ENCODE results near the gene XPNPEP1. TPM values are rescaled to one million over a fixed set of nuclear protein-coding genes. Genes with fewer than 3 reads are reported as not detected.

XPNPEP1 gene
- total RNA-seq, 2 donors from 2014 or later = 41.2 to 45.2 TPM

DNA sequence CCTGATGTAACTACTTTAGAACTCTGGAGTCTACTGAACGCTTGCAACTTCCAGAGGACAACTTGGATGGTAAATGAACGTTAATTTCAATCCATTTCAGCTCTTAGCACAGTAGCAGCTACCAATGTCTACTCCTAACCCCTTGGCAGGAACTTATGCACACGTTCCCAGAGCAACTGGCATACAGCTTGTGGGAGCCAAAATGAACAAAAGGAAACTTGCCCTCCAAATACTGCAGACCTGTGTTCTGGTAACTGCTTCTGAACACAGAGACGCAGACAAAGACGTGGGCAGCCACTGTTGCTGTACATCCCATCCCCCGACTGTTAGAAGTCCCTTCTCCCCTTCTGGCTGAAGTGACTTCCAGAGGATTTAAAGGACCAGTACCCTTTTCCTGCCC, 61.3 kb downstream of the XPNPEP1 start:
- TF ChIP-seq, protein P1, sequence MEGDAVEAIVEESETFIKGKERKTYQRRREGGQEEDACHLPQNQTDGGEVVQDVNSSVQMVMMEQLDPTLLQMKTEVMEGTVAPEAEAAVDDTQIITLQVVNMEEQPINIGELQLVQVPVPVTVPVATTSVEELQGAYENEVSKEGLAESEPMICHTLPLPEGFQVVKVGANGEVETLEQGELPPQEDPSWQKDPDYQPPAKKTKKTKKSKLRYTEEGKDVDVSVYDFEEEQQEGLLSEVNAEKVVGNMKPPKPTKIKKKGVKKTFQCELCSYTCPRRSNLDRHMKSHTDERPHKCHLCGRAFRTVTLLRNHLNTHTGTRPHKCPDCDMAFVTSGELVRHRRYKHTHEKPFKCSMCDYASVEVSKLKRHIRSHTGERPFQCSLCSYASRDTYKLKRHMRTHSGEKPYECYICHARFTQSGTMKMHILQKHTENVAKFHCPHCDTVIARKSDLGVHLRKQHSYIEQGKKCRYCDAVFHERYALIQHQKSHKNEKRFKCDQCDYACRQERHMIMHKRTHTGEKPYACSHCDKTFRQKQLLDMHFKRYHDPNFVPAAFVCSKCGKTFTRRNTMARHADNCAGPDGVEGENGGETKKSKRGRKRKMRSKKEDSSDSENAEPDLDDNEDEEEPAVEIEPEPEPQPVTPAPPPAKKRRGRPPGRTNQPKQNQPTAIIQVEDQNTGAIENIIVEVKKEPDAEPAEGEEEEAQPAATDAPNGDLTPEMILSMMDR (IDR thresholded peaks at IDR 0.05) = no peak
- DNase-seq (ENCODE audit: low spot score) = no peak
- Histone ChIP-seq H3K27ac (no peak overlapping the region), H3K4me1 (peaks cover 0 to 3% of the 10 kb centered on the region in 2 donors), H3K4me3 (no peak overlapping the region), H3K9me3 (peaks cover 0 to 13% of the 10 kb centered on the region in 2 donors), H3K27me3 (no peaks in the 10 kb centered on the region), H3K36me3 (peaks cover 35% of the 10 kb centered on the region)

DNA sequence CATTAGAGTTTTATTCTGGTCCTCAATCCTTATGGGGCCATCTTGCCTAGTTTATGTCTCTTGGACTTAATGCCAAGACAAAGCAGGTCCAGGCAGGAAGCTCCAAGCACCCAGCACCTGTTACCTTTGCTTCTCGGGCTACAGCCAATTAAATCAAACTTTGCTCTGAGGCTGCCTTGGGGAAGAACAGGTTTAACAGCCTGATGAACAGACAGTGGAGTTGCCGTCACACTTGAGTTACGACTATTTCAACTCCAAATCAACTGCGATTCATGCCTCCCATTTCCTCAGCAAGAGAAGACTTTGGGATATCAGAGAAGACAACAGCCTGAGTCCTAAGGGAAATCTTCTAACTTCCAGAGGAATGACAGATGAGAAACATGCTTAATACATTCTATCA, 62.2 kb downstream of the XPNPEP1 start:
- Histone ChIP-seq H3K27ac (no peak overlapping the region), H3K27me3 (no peaks in the 10 kb centered on the region), H3K4me3 (no peak overlapping the region), H3K9me3 (peaks cover 0 to 13% of the 10 kb centered on the region in 2 donors), H3K4me1 (no peaks in the 10 kb centered on the region), H3K36me3 (peaks cover 26% of the 10 kb centered on the region)
- TF ChIP-seq, protein P1 (IDR thresholded peaks at IDR 0.05) = no peak
- no peak for DNase-seq (ENCODE audit: low spot score)

DNA sequence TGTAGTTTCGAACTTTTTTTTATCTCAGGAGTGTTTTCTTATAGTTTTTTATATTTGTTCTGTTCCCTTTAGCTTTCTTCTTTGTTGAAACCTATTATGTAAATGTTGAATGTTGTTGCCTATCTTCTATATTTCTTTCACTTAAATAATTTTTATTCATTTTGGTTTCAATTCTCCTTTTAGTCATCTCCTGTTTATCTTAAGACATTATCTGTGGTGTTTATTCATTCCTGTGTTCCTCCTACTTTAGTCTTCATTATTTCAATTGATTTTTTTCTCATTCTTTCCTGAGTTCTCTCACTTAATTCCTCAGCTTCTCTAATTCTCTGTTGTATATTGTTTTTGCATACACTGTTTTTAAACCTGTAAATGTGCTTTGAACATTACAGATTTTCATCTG, 64.1 kb downstream of the XPNPEP1 start:
- Histone ChIP-seq H3K27me3 (no peaks in the 10 kb centered on the region), H3K27ac (no peak overlapping the region), H3K4me1 (no peaks in the 10 kb centered on the region), H3K36me3 (peaks cover 7% of the 10 kb centered on the region), H3K9me3 (peaks cover 0 to 13% of the 10 kb centered on the region in 2 donors), H3K4me3 (no peak overlapping the region)
- TF ChIP-seq, protein P1 (IDR thresholded peaks at IDR 0.05) = no peak
- DNase-seq (ENCODE audit: low spot score) = no peak

DNA sequence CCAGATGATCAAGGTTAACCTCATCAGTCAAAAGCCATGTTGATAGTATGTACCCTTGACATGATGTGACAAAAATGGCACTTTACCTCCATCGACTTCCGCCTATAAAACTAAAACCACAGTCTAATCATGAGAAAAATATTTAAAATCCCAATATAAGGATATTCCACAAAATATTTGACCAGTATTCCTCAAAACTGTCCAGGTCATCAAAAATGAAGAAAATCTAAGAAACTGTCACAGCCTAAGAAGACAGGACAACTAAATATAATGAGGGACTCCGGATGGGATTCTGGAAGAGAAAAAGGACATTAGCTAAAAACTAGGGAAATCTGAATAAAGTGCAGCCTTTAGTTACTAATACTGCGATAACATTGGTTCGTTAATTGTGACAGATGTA, 67.6 kb downstream of the XPNPEP1 start:
- Histone ChIP-seq H3K4me3 (no peak overlapping the region), H3K9me3 (no peaks in the 10 kb centered on the region), H3K27me3 (no peaks in the 10 kb centered on the region), H3K27ac (no peak overlapping the region), H3K4me1 (no peaks in the 10 kb centered on the region), H3K36me3 (no peaks in the 10 kb centered on the region)
- DNase-seq (ENCODE audit: low spot score) = no peak
- TF ChIP-seq, protein P1 (IDR thresholded peaks at IDR 0.05) = no peak

DNA sequence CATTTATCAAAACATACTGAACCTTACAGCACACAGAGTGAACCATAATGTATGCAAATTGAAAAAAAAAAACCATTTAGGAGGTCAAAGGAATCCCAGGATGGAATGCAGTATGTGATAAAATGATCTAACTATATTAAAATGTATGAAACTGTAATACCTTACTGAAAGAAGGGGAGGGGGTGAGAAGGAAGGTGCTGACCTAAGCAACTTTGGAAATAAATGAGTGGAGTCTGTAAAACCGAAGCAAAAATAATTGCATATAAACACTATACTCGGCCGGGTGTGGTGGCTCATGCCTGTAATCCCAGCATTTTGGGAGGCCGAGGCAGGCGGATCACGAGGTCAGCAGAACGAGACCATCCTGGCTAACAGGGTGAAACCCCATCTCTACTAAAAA, 69.4 kb downstream of the XPNPEP1 start:
- H3K36me3 ChIP-seq = no peaks in the 10 kb centered on the region
- H3K9me3 ChIP-seq = no peaks in the 10 kb centered on the region
- H3K4me3 ChIP-seq = no peak overlapping the region
- no peak for DNase-seq (ENCODE audit: low spot score)
- no peaks in the 10 kb centered on the region for H3K4me1 ChIP-seq
- TF ChIP-seq, protein P1 (IDR thresholded peaks at IDR 0.05) = no peak
- no peaks in the 10 kb centered on the region for H3K27me3 ChIP-seq
- no peak overlapping the region for H3K27ac ChIP-seq

DNA sequence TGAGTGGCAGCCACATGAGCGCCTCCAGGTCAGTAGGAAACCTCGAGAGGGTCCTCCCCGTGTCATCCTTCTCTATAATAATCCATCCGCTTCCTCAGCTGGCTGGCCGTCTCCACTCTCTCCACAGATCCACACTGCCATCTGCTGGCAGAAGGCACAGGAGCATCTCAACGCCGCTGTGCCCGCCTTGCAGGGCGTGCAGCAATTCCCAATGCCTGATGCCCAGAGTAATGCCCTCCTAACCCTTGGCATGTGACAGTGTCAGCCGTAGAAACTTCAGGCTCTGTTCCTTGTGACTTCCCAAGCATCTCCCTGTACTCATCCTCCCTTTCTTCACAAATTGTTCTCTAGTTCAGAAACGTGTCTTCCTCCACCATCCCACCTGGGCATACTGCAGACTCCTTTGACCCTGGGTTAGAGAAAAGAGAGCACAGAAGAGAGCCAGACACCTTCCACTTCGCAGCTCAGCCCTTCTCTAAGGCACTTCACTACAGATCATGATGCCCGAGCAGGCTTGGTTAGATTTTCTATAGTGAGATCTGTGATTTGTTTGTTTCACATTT, 70.8 kb downstream of the XPNPEP1 start:
- TF ChIP-seq, protein P1 (IDR thresholded peaks at IDR 0.05) = peak; percentile 78 to 92
- H3K36me3 ChIP-seq = no peaks in the 10 kb centered on the region
- no peaks in the 10 kb centered on the region for H3K27me3 ChIP-seq
- H3K9me3 ChIP-seq = no peaks in the 10 kb centered on the region
- H3K4me1 ChIP-seq = no peaks in the 10 kb centered on the region
- no peak overlapping the region for H3K4me3 ChIP-seq
- no peak overlapping the region for H3K27ac ChIP-seq
- peak; percentile 71 for DNase-seq (ENCODE audit: low spot score)

Data from right atrium auricular region (tissue), 2 donors.